Measurements from ENCODE around the gene STS. TPM values are rescaled to one million over a fixed set of nuclear protein-coding genes. Genes with fewer than 3 reads are reported as not detected.
"Not testable (repeated sequence)": the region's sequence is repeated elsewhere in the genome, so short reads cannot be mapped to it uniquely, and the experiment has no call there.

Gene STS
- total and polyA plus RNA-seq, 2 of the 8 experiments (the other 6 are each of a cell fraction or from before 2014, with no cell fraction given), result 0.67 to 1.5 TPM

GRCh38 chrX:7178859-7179258, 31.3 kb downstream of the STS start:
- H3K9ac ChIP-seq (replicated peaks in 1 of 4; ENCODE audit: extremely low read depth in 1 of 4, low read depth in 3 of 4, low read length in 3 of 4); H4K91ac ChIP-seq (replicated peaks; ENCODE audit: insufficient read length, low read length); H2BK20ac ChIP-seq (ENCODE audit: low read length); H3K56ac ChIP-seq (replicated peaks; ENCODE audit: insufficient read length, low read depth, low read length); H3K14ac ChIP-seq (ENCODE audit: insufficient read length); H3K4ac ChIP-seq (replicated peaks; ENCODE audit: insufficient read length, low read depth, low read length); H4K20me1 ChIP-seq (replicated peaks in 1 of 2; ENCODE audit: control insufficient read depth in 1 of 2, insufficient read depth in 2 of 2, low read length in 2 of 2); H3K4me3 ChIP-seq (ENCODE audit: extremely low read depth in 1 of 4, insufficient read depth in 2 of 4, low read depth in 3 of 4, low read length in 4 of 4); H3K36me3 ChIP-seq (ENCODE audit: control insufficient read depth in 2 of 4, insufficient read depth in 4 of 4, low read length in 3 of 4); H3K79me2 ChIP-seq (ENCODE audit: control insufficient read depth in 1 of 2, insufficient read depth in 2 of 2, low read length in 2 of 2); DNase-seq (ENCODE audit: low read depth in 1 of 2, low spot score in 2 of 2); H3K23ac ChIP-seq (ENCODE audit: insufficient read length); H3K79me1 ChIP-seq (ENCODE audit: low read depth, low read length); H2BK15ac ChIP-seq (ENCODE audit: low read length); H4K8ac ChIP-seq (ENCODE audit: extremely low read depth, insufficient read depth, low read length); H3K27ac ChIP-seq (ENCODE audit: low read depth, low read length); POLR2A ChIA-PET (ENCODE audit: partially characterized antibody); H2AK5ac ChIP-seq (ENCODE audit: low read depth, low read length); H3K18ac ChIP-seq (ENCODE audit: extremely low read depth, low read length); H3K4me2 ChIP-seq (ENCODE audit: insufficient read depth in 1 of 2, low read depth in 2 of 2, low read length in 2 of 2); H4K5ac ChIP-seq (ENCODE audit: insufficient read length, low read depth, low read length); H2AFZ ChIP-seq (ENCODE audit: low read length); H2BK5ac ChIP-seq (ENCODE audit: low read depth, low read length); H3K23me2 ChIP-seq (ENCODE audit: low read depth, low read length); H3K27me3 ChIP-seq (replicated peaks in 1 of 4; ENCODE audit: control insufficient read depth in 3 of 4, extremely low read depth in 1 of 4, insufficient read depth in 3 of 4, low read length in 3 of 4); H2BK120ac ChIP-seq (replicated peaks; ENCODE audit: low read depth, low read length); FAIRE-seq; H3K9me3 ChIP-seq (ENCODE audit: insufficient read depth in 2 of 2, low read depth in 1 of 2, low read length in 1 of 2); H2BK12ac ChIP-seq (ENCODE audit: low read depth, low read length); H3K4me1 ChIP-seq (replicated peaks in 1 of 4; ENCODE audit: control insufficient read depth in 3 of 4, insufficient read depth in 4 of 4, low read length in 3 of 4): not testable (repeated sequence)
- WGBS, 2 experiments (ENCODE audit: extremely low coverage in 1 of 2, insufficient coverage in 1 of 2, insufficient read length in 1 of 2, insufficient replicate concordance in 2 of 2, low coverage in 1 of 2, low lambda C conversion rate in 2 of 2, missing lambda C conversion rate in 1 of 2), result 90% methylated on average over 2 of the region's 2 CpGs; no CpG with 5 or more reads in 1 of the 2 experiments
- CTCF ChIA-PET (ENCODE audit: partially characterized antibody), result interaction anchor here (1.0 kb wide), 1 partner anchor 14 kb away, joined by 3 read pairs; no protein-coding TSS in a partner anchor
